Kidney (tissue), 14 donors: Measurements from ENCODE around the gene SPDYE1. TPM values are rescaled to one million over a fixed set of nuclear protein-coding genes. Genes with fewer than 3 reads are reported as not detected.

ENCODE experiments used
- DNase-seq, 5 donors: peaks; one replicate each; pipeline ENCODE4 v3.0.0-alpha.2; 2013 to 2020
- FAIRE-seq: peaks from 2 replicates; lab custom pipeline; 2012; peaks lifted over from hg19 to GRCh38; lab: Jason Lieb, UNC
- H3K27ac ChIP-seq, 2 donors: one replicate each; pipeline ENCODE4 v1.7.0; 2013; ENCODE audit warnings: low read depth in 2 of 2, low read length in 2 of 2, inconsistent platforms in 1 of 2
- H3K27me3 ChIP-seq: one replicate; pipeline ENCODE4 v1.7.1; 2013; ENCODE audit warnings: low read length, inconsistent platforms; ENCODE audit not compliant: control insufficient read depth, insufficient read depth
- H3K36me3 ChIP-seq, 3 donors: one replicate each; pipeline versions ENCODE4 v1.7.0 to v1.7.1; 2013; ENCODE audit warnings: low read length in 3 of 3, control low read depth in 1 of 3, inconsistent platforms in 1 of 3; ENCODE audit not compliant: insufficient read depth in 3 of 3, control insufficient read depth in 2 of 3
- H3K4me1 ChIP-seq, 3 donors: one replicate each; pipeline versions ENCODE4 v1.7.0 to v1.7.1; 2013; ENCODE audit warnings: low read length in 3 of 3, inconsistent platforms in 1 of 3, low read depth in 1 of 3; ENCODE audit not compliant: control insufficient read depth in 2 of 3, insufficient read depth in 2 of 3
- H3K4me3 ChIP-seq, 3 donors: one replicate each; pipeline versions ENCODE4 v1.7.0 to v1.8.1; 2013; ENCODE audit warnings: low read length in 3 of 3, control low read depth in 1 of 3, inconsistent platforms in 1 of 3
- H3K9ac ChIP-seq, 3 donors: one replicate each; pipeline versions ENCODE4 v1.7.0 to v1.7.1; 2013; ENCODE audit warnings: low read length in 3 of 3, control low read depth in 1 of 3, inconsistent platforms in 1 of 3
- H3K9me3 ChIP-seq, 3 donors: one replicate each; pipeline versions ENCODE4 v1.7.0 to v1.7.1; 2013; ENCODE audit warnings: low read length in 3 of 3, control low read depth in 1 of 3, inconsistent platforms in 1 of 3; ENCODE audit not compliant: control insufficient read depth in 2 of 3, insufficient read depth in 1 of 3
- intact Hi-C: fragments of 100-400 bp; cut with DNase I; formaldehyde crosslinking; loops from one replicate; pipeline ENCODE4 v1.11.1; 2022
- polyA plus RNA-seq: library from polyadenylated mRNA; stranded (reverse); fragments of 350-450 nt; fragmentation: Illumina TruSeq; extraction: RNeasy Lipid Tissue Mini Kit (QIAGEN cat#74804); gene quantifications from one replicate; pipeline ENCODE4 v1.2.3, GENCODE V29; 2014; ENCODE audit warnings: low read depth, low replicate concordance; ENCODE audit not compliant: insufficient read depth
- total RNA-seq: library from RNA; stranded (reverse); fragmentation: NEBNext Ultra II Directional; extraction: Animal tissue kit (Norgen Biotek cat#: 25700); gene quantifications from one replicate; pipeline ENCODE4 v1.2.1, GENCODE V29; 2021
- TF ChIP-seq, protein P1 (sequence below): IDR thresholded peaks from 3 replicates; pipeline ENCODE4 v1.5.1; 2012; ENCODE audit warnings: mild to moderate bottlenecking, moderate library complexity, borderline replicate concordance; ENCODE audit not compliant: insufficient read depth; ENCODE audit errors: extremely low read depth
- donor health status: control.
- donor health status: control.
- donor health status: control.
- donor health status: control.
- donor health status: control.
- donor health status: DM: yes; HTN: yes; CAD: no.
- donor health status: Normal renal cell carcinoma (clear cell type).

Gene SPDYE1
- total and polyA plus RNA-seq, 2 donors from 2014 or later = not detected

DNA sequence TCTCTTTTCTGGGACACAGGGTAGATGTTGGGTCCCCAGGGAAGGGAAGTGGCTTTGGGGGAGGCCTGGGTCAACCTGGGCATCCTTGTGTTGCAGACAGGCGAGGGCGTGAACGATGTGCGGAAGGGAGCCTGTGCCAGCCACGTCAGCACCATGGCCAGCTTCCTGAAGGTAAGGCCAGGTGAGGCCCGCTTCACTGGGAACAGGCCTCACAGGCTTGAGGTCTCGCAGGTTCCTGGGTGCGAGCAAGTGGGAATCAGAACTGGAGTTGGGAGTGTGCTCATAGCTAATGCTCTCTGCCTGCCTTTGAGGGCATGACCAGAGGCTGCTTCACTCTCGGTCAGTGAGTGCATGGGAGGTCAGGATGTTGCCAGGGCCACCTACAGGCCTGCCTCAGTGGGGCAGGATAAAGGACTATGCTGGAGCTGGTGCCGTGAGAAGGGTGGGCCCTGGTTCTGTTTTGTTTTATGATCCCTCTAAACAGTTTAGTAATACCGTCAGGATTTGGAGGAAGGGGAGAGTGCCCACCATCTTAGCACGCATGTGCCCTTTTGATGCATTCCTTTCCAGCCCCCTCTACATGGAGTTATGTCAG lies 55.2 kb downstream of the SPDYE1 start:
- no peak for FAIRE-seq
- peaks cover 4 to 48% (median 38%) of the 10 kb centered on the region in 3 donors for H3K36me3 ChIP-seq
- no peak overlapping the region for H3K4me3 ChIP-seq
- intact Hi-C loops = no loop called here
- peaks cover 0 to 3% (median 0%) of the 10 kb centered on the region in 3 donors for H3K4me1 ChIP-seq
- H3K9me3 ChIP-seq = no peaks in the 10 kb centered on the region
- no peak overlapping the region for H3K9ac ChIP-seq
- peak in 2 of 5 donors; percentile 18 to 59 for DNase-seq
- H3K27me3 ChIP-seq = no peaks in the 10 kb centered on the region
- no peak overlapping the region for H3K27ac ChIP-seq
- TF ChIP-seq, protein P1, sequence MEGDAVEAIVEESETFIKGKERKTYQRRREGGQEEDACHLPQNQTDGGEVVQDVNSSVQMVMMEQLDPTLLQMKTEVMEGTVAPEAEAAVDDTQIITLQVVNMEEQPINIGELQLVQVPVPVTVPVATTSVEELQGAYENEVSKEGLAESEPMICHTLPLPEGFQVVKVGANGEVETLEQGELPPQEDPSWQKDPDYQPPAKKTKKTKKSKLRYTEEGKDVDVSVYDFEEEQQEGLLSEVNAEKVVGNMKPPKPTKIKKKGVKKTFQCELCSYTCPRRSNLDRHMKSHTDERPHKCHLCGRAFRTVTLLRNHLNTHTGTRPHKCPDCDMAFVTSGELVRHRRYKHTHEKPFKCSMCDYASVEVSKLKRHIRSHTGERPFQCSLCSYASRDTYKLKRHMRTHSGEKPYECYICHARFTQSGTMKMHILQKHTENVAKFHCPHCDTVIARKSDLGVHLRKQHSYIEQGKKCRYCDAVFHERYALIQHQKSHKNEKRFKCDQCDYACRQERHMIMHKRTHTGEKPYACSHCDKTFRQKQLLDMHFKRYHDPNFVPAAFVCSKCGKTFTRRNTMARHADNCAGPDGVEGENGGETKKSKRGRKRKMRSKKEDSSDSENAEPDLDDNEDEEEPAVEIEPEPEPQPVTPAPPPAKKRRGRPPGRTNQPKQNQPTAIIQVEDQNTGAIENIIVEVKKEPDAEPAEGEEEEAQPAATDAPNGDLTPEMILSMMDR = no peak

DNA sequence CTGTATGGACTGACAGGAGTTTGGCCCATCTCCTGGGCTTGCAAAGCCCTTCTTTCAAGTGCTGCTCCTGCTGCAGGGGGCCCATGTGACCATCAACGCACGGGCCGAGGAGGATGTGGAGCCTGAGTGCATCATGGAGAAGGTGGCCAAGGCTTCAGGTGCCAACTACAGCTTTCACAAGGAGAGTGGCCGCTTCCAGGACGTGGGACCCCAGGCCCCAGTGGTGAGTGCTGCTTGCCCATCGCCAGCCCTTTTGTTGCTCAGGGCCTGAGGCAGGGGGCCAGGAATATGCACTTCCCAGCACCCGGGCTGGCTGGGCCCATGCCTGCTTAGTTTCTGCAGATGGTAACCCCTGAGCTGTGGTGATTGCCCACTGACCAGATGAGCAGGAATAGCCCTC lies 59.0 kb downstream of the SPDYE1 start:
- no peaks in the 10 kb centered on the region for H3K9me3 ChIP-seq
- TF ChIP-seq, protein P1 = no peak
- intact Hi-C loops = no loop called here
- no peaks in the 10 kb centered on the region for H3K4me1 ChIP-seq
- no peak overlapping the region for H3K9ac ChIP-seq
- no peaks in the 10 kb centered on the region for H3K27me3 ChIP-seq
- peaks cover 4 to 51% (median 47%) of the 10 kb centered on the region in 3 donors for H3K36me3 ChIP-seq
- FAIRE-seq = no peak
- peak in 2 of 5 donors; percentile 13 to 55 for DNase-seq
- no peak overlapping the region for H3K27ac ChIP-seq
- H3K4me3 ChIP-seq = no peak overlapping the region

DNA sequence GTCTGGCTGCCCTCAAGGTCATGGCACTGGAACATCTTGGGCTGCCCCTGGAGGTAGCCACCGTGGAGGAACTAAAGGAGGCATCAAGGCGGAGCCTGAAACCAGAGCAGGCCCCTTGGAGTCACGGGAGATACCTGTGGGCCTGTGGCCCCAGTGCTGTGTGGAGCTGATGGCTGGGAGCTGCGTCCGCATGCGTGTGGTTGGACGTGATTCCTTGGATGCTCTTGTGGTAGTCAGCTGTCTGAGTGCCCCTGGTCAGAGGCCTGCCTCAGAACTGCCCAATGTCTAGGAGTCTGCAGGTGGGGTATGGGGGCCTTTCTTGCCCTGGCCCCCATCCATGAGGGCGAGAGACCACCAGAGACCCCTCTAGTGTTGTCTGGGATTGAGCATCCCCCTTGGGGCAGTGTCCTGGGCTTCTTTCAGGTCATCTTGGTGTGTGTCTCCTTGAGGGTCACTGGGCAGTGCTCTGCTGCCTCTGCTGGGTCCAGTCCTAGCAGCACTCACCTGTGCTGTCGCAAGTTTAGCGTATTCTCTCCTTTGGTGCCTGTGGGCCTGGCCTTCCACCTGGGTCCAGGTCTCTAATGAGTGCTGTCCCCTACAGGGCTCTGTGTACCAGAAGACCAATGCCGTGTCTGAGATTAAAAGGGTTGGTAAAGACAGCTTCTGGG lies 59.6 kb downstream of the SPDYE1 start:
- H3K36me3 ChIP-seq = peaks cover 4 to 50% (median 43%) of the 10 kb centered on the region in 3 donors
- no peak overlapping the region for H3K27ac ChIP-seq
- H3K9ac ChIP-seq = no peak overlapping the region
- DNase-seq = peak in 2 of 5 donors; percentile 25 to 43
- no peaks in the 10 kb centered on the region for H3K27me3 ChIP-seq
- H3K4me3 ChIP-seq = no peak overlapping the region
- TF ChIP-seq, protein P1 = no peak
- no peaks in the 10 kb centered on the region for H3K9me3 ChIP-seq
- FAIRE-seq = no peak
- H3K4me1 ChIP-seq = peaks cover 0 to 2% (median under 1%) of the 10 kb centered on the region in 3 donors
- intact Hi-C loops = no loop called here
